AG10803 (cell line): ENCODE results near the gene MRPS18B.

Experiments used
- DNase-seq: peaks from one replicate; pipeline ENCODE4 v3.0.0; 2010; ENCODE audit warnings: low read depth
- H3K4me3 ChIP-seq: 2 replicates; pipeline ENCODE4 v1.5.1; 2011; ENCODE audit warnings: mild to moderate bottlenecking, low read length, control low read depth
- TF ChIP-seq, protein P1 (sequence below): conservative IDR thresholded peaks from 2 replicates; pipeline ENCODE4 v1.5.1; 2011; ENCODE audit warnings: mild to moderate bottlenecking, low read length, control low read depth, inconsistent platforms

The MRPS18B gene

DNA sequence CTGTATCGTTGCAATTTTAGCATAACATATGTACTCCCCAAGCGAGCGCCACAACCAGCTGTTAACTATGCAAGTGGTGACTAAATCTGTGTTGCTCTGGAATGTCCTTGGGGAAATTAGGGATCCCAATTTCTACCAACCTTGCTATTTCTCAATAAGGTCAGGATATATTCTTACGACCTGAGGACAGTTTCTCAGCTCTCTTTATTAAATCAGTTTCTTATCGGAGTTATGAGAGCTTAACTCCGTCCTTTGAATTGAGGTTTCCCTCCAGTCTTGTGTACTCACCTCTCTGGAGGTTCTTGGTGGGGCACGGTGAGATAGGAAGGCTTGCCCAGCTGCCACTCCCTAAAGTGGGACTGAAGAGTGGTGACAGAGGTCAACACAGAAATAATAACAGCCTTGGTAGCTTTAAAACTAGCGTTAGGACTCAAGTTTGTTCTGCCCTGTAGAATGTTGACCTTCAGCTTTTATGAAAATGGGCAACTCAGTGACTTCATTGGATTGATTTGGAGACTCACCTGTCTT, 694 bp downstream of the MRPS18B start:
- TF ChIP-seq, protein P1, sequence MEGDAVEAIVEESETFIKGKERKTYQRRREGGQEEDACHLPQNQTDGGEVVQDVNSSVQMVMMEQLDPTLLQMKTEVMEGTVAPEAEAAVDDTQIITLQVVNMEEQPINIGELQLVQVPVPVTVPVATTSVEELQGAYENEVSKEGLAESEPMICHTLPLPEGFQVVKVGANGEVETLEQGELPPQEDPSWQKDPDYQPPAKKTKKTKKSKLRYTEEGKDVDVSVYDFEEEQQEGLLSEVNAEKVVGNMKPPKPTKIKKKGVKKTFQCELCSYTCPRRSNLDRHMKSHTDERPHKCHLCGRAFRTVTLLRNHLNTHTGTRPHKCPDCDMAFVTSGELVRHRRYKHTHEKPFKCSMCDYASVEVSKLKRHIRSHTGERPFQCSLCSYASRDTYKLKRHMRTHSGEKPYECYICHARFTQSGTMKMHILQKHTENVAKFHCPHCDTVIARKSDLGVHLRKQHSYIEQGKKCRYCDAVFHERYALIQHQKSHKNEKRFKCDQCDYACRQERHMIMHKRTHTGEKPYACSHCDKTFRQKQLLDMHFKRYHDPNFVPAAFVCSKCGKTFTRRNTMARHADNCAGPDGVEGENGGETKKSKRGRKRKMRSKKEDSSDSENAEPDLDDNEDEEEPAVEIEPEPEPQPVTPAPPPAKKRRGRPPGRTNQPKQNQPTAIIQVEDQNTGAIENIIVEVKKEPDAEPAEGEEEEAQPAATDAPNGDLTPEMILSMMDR = no peak
- peak; percentile 48 for DNase-seq
- H3K4me3 ChIP-seq = peak overlapping the region; percentile 92

DNA sequence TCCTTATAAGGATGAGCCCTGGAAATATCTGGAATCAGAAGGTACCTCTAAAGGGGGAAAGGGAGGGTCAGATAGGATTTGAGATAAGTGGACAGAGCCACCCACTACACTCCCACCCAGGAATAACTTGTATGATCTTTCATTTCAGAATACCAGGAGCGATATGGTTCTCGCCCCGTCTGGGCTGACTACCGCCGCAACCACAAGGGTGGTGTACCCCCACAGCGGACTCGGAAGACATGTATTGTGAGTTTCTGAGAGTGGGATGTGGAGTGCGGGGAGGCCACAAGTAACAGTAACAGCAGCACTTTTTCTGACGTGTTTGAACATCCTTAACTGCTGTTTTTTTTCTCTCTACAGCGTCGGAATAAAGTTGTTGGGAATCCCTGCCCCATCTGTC, 1.9 kb downstream of the MRPS18B start:
- DNase-seq = no peak
- TF ChIP-seq, protein P1 = no peak
- no peak overlapping the region for H3K4me3 ChIP-seq

DNA sequence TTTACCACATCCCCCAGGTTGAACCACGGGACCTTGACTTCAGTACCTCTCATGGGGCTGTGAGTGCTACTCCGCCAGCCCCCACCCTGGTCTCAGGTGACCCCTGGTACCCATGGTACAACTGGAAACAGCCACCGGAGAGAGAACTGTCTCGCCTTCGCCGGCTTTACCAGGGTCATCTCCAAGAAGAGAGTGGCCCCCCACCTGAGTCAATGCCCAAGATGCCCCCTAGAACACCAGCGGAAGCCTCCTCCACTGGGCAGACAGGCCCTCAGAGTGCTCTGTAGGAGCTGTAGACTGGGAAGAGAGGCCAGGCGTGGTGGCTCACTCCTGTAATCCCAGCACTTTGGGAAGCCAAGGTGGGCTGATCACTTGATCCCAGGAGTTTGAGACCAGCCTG, 7.9 kb downstream of the MRPS18B start:
- TF ChIP-seq, protein P1 = no peak
- no peak overlapping the region for H3K4me3 ChIP-seq
- DNase-seq = no peak

DNA sequence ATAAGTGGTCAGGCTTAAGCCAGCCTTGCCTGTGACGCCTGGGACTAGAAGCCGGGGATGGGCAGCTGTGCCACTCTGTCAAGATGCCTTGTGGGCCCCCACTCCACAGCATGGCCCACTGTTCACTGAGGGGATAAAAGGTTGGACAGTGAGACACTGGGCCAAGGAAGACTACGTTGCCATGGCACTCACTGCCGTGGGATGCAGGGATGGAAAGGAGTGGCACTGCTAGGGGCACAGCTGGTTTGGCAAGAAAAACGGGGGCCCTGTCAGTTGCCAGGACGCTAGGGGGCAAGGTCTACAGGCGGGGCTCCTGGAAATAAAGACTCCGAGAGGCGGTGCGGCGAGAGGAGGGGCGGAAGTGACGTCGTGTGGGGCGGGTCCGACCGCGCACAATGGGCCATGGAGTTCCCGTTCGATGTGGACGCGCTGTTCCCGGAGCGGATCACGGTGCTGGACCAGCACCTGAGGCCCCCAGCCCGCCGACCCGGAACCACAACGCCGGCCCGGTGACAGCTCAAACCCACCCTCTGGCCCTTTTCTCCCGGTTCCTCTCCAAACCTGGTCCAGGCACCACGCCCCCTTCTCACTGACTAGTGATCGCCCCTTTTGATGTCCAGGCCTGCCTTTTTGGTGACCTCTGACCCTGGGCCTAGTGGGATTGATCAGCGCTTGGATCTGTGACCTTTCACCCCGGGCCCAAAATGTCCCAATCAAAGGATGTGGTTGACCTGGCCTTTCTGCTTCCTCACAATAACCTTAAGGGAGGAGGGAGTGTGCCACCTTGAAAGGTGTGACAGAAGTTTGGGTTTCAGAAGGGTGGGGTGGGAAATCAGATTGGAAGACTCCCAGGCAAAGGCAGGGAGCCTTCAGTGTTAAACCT, 9.1 kb downstream of the MRPS18B start, which contains the start of gene ATAT1:
Gene ATAT1 (plus strand): TSS at position 391 of the 883 bp plus-strand sequence.
- peak within 1 kb of the TSS; percentile 86 for H3K4me3 ChIP-seq
- TF ChIP-seq, protein P1 = peak; percentile 36
- peak; percentile 68 for DNase-seq

DNA sequence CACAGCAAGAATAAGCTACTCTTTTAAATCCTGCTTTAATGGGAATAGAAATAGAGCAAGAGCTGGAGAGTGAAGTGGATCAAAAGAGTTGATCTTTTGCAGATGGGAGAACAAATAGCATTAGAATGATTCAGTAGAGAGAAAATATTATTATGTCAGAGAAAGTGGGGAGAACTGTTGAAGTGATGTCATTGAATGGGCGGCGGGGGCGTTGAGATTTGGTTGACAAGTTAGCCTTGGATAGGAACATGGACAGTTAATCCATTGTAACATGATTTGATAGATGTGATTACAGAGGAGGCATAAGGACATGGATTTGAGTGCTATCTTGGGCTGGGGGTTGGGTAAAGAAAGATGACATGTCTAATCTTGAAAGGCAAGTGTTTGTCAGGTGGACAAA, 18.2 kb downstream of the MRPS18B start:
- DNase-seq = no peak
- TF ChIP-seq, protein P1 = no peak
- H3K4me3 ChIP-seq = no peak overlapping the region

DNA sequence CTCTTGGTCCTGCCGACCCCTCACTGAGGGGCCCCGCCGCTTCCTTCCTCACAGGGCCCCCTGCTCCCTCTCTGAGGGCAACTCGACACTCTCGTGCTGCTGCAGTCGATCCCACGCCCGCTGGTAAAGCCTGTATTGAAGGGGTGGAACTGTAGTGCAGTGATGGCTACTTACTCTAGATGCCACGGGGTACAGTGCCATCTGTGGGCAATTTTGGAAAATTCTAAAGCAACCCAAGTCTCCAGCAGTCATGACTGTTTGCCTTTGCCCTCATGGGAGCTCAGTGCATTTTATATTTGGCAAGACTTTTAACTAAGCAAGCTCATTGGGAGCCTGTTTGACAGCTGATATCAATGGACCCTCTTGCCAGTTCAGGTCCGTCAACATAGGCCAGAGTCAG, 22.8 kb downstream of the MRPS18B start:
- H3K4me3 ChIP-seq = no peak overlapping the region
- TF ChIP-seq, protein P1 = no peak
- DNase-seq = no peak

DNA sequence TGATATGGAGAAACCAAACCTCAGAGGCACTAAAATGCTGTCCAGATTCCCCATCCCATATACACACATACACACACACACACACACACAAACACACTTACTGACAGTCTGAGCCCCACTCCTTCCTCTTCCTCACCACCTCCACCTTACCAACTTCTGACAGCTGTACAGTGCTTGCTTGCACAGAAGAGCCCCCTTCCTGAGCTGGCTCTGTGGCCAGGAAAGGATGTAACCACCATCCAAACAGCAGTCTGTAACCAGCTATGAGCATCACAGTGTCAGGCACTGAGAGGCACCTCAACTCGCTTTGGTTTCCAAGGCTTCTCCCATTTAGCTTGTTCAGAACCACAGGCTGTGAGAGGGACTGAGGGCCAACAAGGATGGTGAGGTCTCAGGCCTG, 23.4 kb downstream of the MRPS18B start:
- H3K4me3 ChIP-seq = no peak overlapping the region
- no peak for DNase-seq
- TF ChIP-seq, protein P1 = no peak
